NCI-H345 treated with DMSO at 0.1 percent for 48 hours (cell line): ENCODE measurements around the gene LYPD5.
"Not testable (repeated sequence)": the region's sequence is repeated elsewhere in the genome, so short reads cannot be mapped to it uniquely, and the experiment has no call there.

Experiments used
- DNase-seq: peaks from one replicate; lab custom pipeline; 2025; ENCODE audit not compliant: unreplicated experiment; lab: John Stamatoyannopoulos, UW

LYPD5 gene

GRCh38 chr19:43806848-43807247, 4.6 kb upstream of the LYPD5 start:
- DNase-seq: no peak

GRCh38 chr19:43806401-43806800, 4.2 kb upstream of the LYPD5 start:
- not testable (repeated sequence) for DNase-seq

- DNase-seq: no peak
These were observed 2.2 kb upstream of the LYPD5 start for GRCh38 chr19:43804432-43804831.

DNA sequence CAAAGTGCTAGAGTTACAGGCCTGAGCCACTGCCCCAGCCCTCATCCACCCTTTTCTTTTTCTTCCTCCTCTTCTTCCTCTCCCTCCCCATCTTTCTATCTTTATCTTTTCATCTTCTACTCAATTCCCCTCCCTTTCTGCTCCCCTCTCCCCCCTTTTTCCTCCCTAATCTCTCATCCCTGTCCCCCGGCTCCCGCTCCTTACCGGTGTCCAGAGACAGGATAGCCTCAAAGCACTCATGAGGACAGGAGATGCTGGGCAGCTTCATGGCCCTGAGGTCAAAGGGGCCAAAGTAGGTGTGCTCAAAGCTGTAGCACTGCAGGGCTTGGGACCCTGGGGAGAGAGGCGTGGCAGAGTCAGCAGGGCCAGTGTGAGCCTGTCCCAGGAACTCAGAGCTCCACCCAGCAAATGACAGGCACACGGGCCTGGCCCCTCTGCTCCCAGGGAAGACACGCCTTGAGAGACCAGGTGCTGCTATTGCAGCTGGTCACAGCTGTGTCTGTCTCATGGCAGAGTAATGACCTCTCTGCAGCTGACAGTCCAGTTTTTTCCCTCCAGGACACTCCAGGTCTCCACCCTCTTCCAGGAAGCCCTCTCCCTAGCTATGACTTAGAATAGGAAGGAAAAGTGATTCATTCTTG, 2.6 kb downstream of the LYPD5 start:
- DNase-seq: no peak

GRCh38 chr19:43798546-43799409, 3.5 kb downstream of the LYPD5 start:
- DNase-seq: peak; percentile 22

DNA sequence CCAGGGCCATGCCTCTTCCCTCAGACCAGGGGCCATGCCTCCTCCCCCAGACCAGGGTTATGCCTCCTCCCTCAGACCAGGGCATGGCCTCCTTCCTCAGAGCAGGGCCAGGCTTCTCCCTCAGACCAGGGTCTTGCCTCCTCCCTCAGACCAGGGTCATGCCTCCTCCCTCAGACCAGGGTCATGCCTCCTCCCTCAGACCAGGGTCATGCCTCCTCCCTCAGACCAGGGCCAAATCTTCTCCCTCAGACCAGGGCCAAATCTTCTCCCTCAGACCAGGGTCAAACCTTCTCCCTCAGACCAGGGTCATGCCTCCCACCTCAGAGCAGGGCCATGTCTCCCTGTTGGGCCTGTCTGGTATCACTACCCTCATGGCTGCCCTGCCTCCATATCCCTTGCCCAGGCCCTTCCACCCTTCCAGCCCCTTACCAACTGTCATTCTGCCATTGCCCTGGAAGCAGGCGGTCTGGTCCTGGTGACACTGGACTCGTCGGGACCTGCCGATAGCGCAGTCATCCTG, 4.2 kb downstream of the LYPD5 start:
- no peak for DNase-seq

- no peak for DNase-seq
These were observed 4.7 kb downstream of the LYPD5 start for GRCh38 chr19:43797556-43797955.

GRCh38 chr19:43797118-43797517, 5.1 kb downstream of the LYPD5 start:
- DNase-seq: no peak

GRCh38 chr19:43790587-43790986, 11.7 kb downstream of the LYPD5 start:
- no peak for DNase-seq

- no peak for DNase-seq
These were observed 13.2 kb downstream of the LYPD5 start for GRCh38 chr19:43789029-43789428.

DNA sequence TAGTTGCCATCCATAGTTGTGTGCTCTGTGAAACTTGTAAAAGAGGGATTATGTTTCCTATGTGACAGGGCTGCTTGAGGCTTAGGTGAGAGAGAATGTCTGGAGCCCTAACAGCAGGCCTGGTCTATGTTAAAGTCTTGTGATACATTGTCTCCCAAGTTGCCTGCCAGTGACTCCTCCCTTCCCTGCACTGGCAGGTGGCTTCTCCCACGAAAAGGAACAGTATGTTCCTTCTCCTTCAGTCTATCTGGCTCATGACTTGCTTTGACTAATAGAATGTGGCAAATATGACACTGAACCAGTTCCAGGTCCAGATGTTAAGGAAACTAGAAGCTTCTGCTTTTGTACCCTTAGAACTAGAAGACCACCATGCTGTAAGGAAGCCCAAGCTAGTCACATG, 15.6 kb downstream of the LYPD5 start:
- no peak for DNase-seq

DNA sequence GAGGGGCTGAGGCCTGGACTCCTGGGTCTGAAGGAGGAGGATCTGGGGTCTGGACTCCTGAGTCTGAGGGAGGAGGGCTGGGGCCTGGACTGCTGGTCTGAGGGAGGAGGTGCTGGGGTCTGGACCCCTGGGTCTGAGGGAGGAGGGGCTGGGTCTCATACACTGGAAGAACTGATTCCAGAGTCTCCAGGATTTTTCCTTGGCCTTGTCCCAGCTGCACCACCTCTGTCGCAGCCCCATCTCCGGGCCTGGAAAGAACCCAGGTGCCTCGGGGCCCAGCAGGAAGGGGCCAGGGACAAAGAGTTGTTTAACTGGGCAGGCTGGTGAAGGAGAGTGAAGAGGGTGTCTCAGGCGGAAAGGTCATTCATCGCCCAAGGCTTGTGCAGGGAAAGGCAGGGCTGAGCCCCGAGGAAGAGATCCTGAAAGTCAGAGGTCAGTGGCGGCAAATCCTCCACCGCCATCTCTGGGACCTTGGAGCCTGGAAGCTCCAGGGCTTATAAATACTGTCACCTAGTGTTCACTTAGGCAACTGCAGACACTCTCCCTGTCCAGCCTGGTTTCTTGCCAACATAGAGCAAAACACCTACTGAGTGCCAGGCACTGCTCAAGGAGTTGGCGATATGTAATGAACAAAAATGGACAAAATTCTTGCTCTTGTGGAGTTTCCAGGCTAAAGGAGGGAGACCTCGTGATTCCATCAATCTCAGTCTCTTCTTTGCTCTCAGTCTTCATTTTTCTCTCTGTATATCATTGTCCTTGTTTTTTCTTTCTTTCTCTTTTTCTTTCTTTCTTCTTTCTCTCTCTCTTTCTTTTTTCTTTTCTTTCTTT, 17.1 kb downstream of the LYPD5 start:
- DNase-seq: peak; percentile 58

GRCh38 chr19:43784241-43784980, 17.8 kb downstream of the LYPD5 start:
- DNase-seq: no peak

GRCh38 chr19:43783636-43784035, 18.6 kb downstream of the LYPD5 start:
- no peak for DNase-seq

DNA sequence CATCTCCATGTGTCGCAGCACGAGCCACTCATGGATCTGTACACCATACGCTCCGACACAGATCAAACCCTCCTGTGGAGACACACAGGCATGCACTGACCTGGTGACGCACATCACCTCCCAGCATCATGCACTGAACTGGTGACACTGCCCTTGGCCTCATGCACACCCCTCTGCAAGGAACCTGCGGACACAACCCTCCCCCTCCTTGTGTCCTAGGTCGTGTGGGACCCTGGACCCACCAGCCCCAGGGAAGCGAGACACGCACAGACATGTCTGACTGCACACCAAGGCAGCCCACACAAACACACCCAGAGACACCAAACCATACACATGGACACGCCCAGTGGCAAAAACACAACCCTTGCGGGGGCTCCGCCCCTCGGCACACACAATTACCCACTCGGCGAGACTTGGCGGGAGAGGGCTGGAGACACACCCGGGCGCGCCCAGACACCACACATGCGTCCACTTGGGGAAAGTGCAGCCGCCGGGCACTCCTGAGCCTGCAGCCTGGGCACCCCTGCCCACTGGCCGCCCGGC, 19.5 kb downstream of the LYPD5 start:
- no peak for DNase-seq

GRCh38 chr19:43782311-43782660, 20.0 kb downstream of the LYPD5 start:
- DNase-seq: no peak

DNA sequence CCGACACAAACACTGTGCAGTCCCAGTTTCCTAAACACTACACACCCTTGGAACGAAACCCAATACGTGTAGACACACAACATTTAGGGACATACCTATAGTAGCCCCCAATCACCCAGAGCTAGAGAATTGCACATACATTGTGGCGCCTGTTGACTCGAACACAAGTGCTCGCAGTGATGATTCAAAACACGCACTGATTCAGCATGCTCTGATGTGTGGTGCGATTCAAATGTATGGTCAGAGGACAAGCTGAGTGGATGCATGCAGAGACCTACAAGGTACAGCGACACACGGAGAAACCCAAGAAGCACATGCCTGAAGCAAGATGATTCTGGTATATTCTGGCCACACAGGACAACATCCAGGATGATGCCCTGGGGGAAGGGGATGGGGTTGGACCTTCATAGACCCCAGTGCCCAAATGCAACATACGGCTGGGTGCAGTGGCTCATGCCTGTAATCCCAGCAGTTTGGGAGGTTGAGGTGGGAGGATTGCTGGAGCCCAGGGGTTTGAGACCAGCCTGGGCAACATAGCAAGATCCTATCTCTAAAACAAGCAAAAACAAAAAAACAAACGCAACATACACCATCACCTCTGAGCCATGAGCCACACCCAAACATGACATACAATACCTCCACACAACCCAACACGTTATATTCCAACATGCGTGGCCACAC, 20.5 kb downstream of the LYPD5 start:
- no peak for DNase-seq

DNA sequence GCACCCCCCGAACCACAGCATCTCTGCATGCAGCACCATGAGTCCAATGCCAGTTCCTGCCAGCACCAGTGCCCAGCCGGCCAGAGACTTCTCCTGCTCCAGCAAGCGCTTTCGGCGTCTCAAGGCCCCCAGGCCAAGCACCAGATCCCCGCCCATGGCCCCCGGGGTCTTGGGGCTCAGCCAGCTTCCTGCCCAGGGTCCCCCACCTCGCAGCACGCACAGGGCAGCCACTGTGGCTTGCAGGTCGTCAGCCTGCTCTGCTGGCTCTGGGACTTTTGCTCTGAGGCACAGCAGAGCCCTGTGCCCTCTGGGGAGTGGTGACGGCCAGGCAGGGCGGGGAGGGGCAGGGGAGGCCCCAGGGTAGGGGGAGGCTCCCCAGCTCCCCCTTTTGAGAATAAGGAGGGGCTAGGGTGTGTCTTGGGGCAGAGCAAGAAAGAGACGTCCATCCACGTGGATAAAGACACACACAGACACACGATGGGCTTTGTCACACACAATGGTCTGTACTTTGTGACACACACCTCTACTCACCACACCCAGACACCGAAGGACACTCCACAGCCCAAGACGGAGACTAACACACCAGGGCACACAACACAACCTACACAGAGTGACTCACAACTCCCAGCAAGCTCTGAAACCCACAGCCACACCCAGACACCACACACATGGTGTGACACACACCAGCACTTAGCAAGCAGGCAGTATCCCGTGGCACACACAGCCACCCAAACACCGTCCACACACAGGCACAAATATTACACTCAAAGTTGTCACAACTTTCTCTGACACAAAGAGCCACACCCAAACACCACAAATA, 21.3 kb downstream of the LYPD5 start, which contains the start of gene KCNN4:
TSS of gene KCNN4 (minus strand) at position 268 of the 820 bp plus-strand sequence. CDS start at position 156, 112 bp downstream.
- no peak for DNase-seq

- DNase-seq: no peak
These were observed 22.4 kb downstream of the LYPD5 start for GRCh38 chr19:43779820-43780219.
